HG03520 (cell line): ENCODE data around the gene TMEM164.

Experiments used
- ATAC-seq: cut with Tn5 transposase; IDR thresholded peaks from one replicate; pipeline ENCODE4 v1.9.1; 2021; ENCODE audit warnings: mild to moderate bottlenecking, moderate library complexity; ENCODE audit not compliant: unreplicated experiment

Gene TMEM164

DNA sequence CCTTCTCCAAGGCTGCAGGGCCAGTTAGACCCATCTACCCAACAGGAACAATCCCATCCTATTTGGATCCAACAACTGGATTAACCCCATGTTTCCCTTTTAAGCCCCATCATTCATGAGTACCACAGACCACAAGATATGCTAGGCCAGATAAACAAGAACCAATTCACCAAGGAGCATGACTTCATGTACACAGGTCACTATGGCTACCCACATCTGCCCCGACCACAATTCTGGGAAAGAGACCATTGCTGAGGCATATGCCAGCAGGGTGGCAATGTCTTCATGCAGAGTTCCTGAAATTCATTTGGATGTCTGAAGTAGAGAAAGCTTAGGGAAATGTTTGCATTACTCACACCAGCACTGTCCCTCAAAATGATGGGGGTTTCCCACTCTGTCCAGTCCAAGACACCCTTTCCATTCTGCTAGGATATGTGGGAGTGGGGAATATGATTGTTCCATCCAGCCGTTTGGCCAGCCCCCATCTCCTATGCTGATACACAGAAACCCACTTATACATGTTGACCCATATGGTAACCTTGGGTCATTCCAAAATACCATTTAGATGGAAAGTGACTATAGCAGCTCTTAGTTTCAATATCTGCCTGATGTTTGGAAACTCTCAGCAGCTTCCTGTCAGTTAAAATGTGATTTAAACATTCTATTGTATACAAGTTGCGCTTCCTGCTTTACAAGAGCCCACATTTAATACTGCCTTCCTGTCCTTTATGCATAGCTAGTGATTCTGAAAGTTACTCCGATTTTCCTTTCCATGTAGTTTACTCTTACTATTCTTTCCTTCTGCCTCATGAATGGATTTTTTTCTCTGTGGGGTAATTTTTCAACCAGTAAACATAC is 186.0 kb downstream of the TMEM164 start:
- ATAC-seq, result no peak

DNA sequence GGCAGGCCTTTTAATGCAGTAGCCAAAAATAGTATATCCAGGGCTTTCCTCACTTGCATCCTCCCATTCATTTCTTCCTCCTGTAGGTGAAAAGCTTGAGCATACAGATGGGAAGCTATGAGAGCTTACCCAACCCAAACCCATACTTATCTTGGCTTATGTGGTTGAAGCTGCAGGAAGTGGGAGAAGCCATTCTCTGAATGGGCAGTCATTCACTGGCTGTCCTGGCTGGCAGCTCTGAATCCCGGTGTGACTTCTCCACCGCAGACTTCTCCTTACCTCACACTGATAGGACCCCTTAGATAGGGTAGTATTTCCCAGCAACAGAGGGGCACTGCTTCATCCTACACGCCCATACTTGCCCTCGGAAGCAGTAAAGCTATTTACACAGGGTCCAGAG is 189.6 kb downstream of the TMEM164 start:
- ATAC-seq, result no peak

GRCh38 chrX:110194977-110195376 is 192.1 kb downstream of the TMEM164 start:
- ATAC-seq, result no peak

DNA sequence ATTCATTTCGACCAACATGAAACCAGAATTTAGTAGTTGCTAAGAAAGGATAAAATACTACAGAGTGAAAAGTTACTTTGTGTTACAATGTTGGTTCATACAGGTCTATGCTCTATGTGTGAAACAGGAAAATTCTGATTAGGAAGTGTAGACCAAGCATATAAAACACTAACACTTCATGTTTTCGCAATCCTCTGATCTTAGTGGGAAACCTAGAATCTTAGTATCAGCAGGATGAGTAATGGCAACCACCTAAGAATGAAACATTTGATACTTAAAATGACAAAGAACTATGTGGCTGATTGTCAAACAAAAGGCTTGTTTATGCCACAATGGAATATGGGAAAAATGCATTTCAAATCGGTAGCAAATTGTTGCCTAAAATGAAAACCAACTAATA is 198.9 kb downstream of the TMEM164 start:
- ATAC-seq, result no peak

GRCh38 chrX:110204986-110205385 is 202.1 kb downstream of the TMEM164 start:
- no peak for ATAC-seq

- no peak for ATAC-seq
These were observed 205.2 kb downstream of the TMEM164 start for GRCh38 chrX:110208092-110208491.

DNA sequence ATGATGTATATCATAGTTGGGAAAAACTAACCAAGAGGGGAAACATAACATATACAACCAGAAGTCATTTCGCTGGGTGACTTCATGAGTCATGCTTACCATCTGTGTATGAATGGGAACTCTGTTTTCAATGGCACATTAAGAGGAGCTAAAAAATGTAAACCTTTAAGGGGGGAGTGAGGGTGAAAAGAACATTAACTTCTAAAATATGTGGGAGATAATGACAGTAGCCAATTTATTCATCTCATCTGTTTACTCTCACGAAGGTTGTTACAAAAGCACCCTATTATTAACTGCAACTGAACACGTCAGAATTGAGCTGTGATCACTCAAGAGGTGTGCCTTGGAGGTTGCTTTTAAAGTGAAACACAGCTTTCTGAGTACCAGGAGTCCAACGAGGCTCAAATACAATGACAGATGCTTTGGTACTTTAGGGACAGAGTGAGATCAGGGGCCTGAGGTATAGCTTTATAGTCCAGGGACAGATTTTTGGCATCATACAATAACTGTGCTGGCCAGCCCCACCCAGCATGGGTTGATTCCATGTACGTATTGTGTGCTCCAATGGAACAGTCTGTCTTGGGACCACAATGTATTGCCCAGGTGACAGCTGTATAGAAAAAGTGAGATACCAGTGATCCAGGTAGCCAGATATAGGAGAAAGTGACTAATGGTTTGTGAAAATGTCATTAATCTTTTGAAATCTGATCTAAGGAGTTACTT is 207.7 kb downstream of the TMEM164 start:
- ATAC-seq, result no peak

DNA sequence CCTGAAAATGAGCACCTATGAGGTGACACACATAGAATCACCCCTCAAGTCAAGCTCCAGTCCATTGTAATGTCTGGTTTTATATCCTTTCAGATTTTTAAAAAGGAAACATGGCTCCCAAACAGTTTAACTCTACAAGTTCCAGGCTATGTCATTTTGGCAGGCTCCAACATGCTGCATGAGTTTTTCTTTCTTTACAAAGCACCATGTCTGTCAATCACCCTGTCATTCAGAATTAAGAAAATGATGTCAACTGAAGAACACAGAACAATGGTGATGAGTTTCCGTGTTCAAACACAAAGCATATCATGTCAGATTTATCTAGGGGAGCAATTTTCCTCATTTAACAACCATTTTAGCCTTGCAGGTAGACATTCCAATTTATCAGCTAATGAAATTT is 208.4 kb downstream of the TMEM164 start:
- ATAC-seq, result no peak

- no peak for ATAC-seq
These were observed 209.4 kb downstream of the TMEM164 start for GRCh38 chrX:110212299-110212698.

DNA sequence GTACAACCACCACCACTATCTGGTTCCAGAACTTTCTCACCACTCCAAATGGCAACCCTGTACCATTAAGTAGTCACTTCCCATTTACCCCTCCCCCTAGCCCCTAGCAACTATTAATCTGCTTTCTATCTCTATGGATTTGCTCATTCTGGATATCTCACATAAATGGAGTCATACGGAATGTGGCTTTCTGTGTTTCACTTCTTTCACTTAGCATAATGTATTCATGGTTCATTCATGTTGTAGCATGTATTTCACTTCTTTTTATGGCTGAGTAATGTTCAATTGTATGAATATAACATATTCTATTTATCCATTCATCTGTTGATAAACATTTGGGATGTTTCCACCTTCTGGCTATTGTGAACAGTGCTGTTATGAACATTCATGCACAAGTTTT is 210.3 kb downstream of the TMEM164 start:
- ATAC-seq, result no peak

DNA sequence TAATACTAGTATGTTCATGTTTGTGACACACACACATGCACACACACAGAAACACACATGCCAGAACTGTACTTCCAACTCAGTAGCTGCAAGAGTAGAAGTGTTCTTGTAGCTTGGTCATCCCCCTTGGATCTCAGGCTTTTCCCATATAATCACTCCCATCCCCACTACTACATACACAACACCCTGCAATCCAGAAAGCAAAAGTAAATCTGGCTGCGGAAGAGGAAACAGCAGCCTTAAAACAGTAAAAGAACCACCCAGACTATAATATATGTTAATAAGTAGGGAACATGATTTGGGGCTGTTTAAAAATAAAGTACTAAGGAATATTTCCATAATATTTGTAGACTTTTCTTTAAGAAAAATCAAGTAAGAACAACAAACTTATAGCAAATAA is 211.8 kb downstream of the TMEM164 start:
- ATAC-seq, result no peak

DNA sequence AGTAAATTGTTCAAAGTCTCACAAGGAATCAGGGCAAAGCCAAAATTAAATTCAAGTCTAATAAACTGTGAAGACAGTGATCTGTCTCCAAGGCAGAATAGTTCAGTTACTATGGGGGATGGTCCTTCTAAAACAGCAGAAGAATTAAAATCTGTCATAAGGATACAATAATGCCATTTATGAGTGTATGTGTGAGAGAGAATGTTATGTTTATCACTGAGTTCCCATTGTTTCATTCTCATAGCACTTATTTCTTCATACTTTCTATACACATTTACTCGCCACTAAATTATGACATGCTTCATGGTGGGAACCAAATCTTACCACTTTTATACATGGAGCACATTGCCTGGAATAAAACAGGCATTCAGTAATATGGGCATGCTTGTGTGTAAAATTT is 212.5 kb downstream of the TMEM164 start:
- no peak for ATAC-seq

- no peak for ATAC-seq
These were observed 213.1 kb downstream of the TMEM164 start for GRCh38 chrX:110216027-110216426.

GRCh38 chrX:110218591-110218990 is 215.7 kb downstream of the TMEM164 start:
- no peak for ATAC-seq

DNA sequence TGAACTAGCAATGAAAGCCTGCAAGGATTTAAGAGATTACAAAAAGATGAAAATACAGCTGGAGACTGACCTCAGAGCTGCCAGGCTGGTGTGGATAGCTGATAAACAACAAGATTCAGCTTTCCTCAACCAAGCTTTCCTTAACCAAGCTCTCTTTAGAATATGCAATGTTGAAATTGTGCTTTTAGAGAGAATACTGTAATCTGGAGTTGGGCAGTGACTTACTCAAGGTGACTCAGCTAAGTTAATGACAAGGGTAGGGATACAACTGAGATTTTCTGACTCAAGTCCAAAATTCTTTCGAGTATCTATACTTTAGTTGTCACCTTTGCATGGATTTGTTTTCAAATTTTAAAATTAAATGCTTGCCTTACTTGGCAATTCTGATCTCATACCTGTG is 217.0 kb downstream of the TMEM164 start:
- ATAC-seq, result no peak

- ATAC-seq, result no peak
These were observed 219.8 kb downstream of the TMEM164 start for GRCh38 chrX:110222497-110223257.

- ATAC-seq, result no peak
These were observed 222.2 kb downstream of the TMEM164 start for GRCh38 chrX:110224926-110225617.

DNA sequence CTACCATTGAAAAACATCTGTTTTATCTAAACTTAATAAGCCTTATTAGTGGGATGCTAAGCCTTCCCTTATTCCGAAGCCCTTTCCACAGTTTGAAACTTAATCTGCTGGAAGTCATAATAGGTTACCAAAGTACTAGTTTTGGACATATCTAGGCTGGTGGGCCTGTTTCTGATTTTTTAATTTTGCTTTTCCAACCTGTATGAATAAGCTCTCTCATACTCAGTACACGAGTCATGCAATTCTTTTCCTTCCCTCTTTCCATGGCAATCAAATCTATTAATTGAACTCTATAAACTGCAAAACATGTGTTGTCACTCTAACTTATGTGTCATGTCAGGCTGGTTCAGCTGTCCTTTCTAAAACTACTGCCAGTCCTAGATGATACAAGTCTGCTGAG is 224.0 kb downstream of the TMEM164 start:
- no peak for ATAC-seq
